ENCODE data around the gene PRKCH. TPM values are rescaled to one million over a fixed set of nuclear protein-coding genes. Genes with fewer than 3 reads are reported as not detected.

Gene PRKCH
- total RNA-seq, 3 donors from 2014 or later (not counting 1 experiment from before 2014, with no cell fraction given), result 610 to 756 (median 618) TPM

DNA sequence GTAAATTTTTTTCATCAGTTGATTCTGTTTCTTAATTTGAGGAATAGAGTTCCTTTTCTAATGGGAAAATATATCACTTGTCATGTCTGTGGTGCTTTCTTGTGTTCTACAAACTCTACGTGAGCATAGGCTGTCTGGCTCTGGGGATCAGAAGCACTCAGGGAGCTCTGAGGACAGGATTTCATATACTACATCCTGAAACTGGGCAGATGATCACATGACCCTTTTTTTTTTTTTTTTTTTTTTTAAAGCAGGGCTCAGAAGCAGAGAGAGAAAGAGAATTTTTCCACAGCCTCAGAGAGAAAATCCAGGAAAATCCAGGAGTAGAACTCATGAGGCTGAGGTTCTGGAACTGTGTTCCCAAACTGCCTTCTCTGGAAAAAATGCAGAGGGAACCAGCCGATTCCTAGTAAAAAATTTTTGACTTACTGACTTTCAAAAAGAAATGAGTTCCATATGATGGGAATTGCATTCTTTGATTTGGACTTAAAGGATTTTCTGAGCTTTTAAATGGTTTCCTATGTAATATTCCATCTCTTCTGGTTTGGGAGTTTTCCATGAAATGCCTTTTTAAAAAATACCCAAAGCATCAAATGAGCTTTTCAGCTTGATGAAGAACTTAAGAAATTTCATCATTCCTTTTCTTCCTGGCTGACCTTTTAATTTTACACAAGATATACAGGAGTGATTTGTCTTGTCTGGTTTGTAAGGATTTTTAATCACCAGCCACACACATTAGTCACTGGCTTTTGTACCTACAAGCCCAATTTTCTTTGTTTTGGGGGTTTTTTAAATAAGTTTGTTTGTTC is 190.9 kb downstream of the PRKCH start:
- 100% methylated on average over 1 of the region's 2 CpGs for WGBS (ENCODE audit: insufficient coverage)
- DNase-seq (peak in 1 of 2 donors; percentile 35), ATAC-seq (no peak)
- peaks cover 91 to 97% of the 10 kb centered on the region in 2 donors for H3K4me1 Mint-ChIP-seq
- no peak overlapping the region for H3K4me3 Mint-ChIP-seq
- peaks cover 14% of the 10 kb centered on the region for H3K36me3 Mint-ChIP-seq
- peaks cover 31% of the 10 kb centered on the region for H3K36me3 ChIP-seq (ENCODE audit: control insufficient read depth, insufficient read depth, low read length)
- H3K27me3 Mint-ChIP-seq (ENCODE audit: low read depth in 2 of 2), result no peaks in the 10 kb centered on the region
- H3K27ac ChIP-seq (ENCODE audit: low read length), result peak overlapping the region; percentile 13
- no peaks in the 10 kb centered on the region for H3K9me3 ChIP-seq (ENCODE audit: control insufficient read depth, insufficient read depth, low read length)
- intact Hi-C loops (cut with micrococcal nuclease), result no loop called here
- H3K27me3 ChIP-seq (ENCODE audit: control insufficient read depth, insufficient read depth, low read length), result no peaks in the 10 kb centered on the region
- TF ChIP-seq, protein P1, sequence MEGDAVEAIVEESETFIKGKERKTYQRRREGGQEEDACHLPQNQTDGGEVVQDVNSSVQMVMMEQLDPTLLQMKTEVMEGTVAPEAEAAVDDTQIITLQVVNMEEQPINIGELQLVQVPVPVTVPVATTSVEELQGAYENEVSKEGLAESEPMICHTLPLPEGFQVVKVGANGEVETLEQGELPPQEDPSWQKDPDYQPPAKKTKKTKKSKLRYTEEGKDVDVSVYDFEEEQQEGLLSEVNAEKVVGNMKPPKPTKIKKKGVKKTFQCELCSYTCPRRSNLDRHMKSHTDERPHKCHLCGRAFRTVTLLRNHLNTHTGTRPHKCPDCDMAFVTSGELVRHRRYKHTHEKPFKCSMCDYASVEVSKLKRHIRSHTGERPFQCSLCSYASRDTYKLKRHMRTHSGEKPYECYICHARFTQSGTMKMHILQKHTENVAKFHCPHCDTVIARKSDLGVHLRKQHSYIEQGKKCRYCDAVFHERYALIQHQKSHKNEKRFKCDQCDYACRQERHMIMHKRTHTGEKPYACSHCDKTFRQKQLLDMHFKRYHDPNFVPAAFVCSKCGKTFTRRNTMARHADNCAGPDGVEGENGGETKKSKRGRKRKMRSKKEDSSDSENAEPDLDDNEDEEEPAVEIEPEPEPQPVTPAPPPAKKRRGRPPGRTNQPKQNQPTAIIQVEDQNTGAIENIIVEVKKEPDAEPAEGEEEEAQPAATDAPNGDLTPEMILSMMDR (IDR thresholded peaks at IDR 0.05), result no peak
- H3K4me3 ChIP-seq (ENCODE audit: low read length), result no peak overlapping the region
- H3K27ac Mint-ChIP-seq, result peak overlapping the region in 1 of 2 donors; percentile 70
- peaks cover 47% of the 10 kb centered on the region for H3K4me1 ChIP-seq (ENCODE audit: control insufficient read depth, insufficient read depth, low read length)
- H3K9me3 Mint-ChIP-seq, result no peaks in the 10 kb centered on the region

DNA sequence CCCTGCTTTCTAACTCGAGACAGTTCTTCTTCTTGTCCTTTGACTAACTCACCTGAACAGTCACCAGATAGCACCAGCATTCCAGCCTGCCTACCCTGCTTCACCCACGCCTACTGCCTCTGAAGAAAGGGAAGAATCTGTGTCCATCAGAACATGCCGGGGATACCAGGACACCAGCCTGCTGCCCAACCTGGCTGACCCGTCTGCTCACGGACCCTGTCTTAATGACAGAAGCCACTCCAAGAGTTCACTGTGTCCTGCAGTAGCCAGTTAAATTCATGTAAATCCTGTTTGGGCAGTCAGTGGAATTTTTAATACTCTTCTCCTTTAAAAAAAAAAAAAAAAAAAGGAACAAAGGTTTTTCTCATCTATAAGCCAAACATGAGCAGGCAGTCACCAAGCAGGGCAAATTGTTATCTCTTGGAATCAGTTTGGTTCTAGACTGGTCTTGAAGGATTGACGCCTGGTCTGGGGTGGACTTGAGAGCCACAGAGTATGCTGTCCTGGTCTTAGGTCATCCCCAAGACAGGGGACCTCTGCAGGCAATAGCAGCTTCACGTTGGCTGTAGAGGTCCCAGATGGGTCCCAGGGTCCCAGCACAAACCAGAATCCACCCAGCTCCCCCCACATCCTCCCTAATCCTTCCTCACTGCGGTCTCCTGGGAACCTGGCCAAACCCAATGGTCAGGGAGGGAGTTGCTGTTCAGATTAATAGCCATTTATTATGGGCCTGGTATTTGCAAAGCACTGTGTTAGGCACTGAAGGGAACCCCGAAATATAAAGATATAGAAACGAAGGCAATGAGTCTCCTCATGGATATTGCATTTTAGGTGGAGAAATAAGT is 192.8 kb downstream of the PRKCH start:
- intact Hi-C loops (cut with micrococcal nuclease), result no loop called here
- peak overlapping the region in 1 of 2 donors; percentile 70 for H3K27ac Mint-ChIP-seq
- peaks cover 11% of the 10 kb centered on the region for H3K36me3 Mint-ChIP-seq
- Histone ChIP-seq H3K4me3 (ENCODE audit: low read length) (no peak overlapping the region), H3K27ac (ENCODE audit: low read length) (peak overlapping the region; percentile 34), H3K4me1 (ENCODE audit: control insufficient read depth, insufficient read depth, low read length) (peaks cover 64% of the 10 kb centered on the region), H3K27me3 (ENCODE audit: control insufficient read depth, insufficient read depth, low read length) (no peaks in the 10 kb centered on the region), H3K36me3 (ENCODE audit: control insufficient read depth, insufficient read depth, low read length) (peaks cover 24% of the 10 kb centered on the region), H3K9me3 (ENCODE audit: control insufficient read depth, insufficient read depth, low read length) (no peaks in the 10 kb centered on the region)
- no peaks in the 10 kb centered on the region for H3K9me3 Mint-ChIP-seq
- H3K27me3 Mint-ChIP-seq (ENCODE audit: low read depth in 2 of 2), result no peaks in the 10 kb centered on the region
- DNase-seq (no peak), ATAC-seq (no peak)
- peak overlapping the region; percentile 68 for H3K4me3 Mint-ChIP-seq
- peaks cover 93 to 94% of the 10 kb centered on the region in 2 donors for H3K4me1 Mint-ChIP-seq
- TF ChIP-seq, protein P1 (IDR thresholded peaks at IDR 0.05), result no peak
- WGBS (ENCODE audit: insufficient coverage), result 87% methylated on average over 9 of the region's 10 CpGs

DNA sequence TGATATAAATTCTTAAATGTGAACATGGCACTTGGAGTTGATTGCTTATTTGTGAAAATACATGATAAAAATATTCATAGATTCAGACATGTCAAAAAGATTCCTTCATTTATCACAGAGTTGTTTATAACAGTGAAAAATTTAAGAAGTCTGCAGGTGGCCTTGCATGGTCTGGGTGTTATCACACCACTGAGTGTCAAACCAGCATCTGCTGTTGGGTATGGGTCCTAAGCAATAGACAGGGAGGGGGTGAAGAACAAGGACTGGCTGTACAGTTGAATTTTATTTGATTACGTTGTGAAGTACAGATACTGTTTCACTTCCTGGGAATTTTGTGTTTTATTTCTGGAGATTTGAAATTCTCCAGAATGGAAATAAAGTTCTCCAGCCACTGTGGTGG is 193.5 kb downstream of the PRKCH start:
- Histone ChIP-seq H3K4me1 (ENCODE audit: control insufficient read depth, insufficient read depth, low read length) (peaks cover 66% of the 10 kb centered on the region), H3K9me3 (ENCODE audit: control insufficient read depth, insufficient read depth, low read length) (no peaks in the 10 kb centered on the region), H3K36me3 (ENCODE audit: control insufficient read depth, insufficient read depth, low read length) (peaks cover 21% of the 10 kb centered on the region), H3K4me3 (ENCODE audit: low read length) (no peak overlapping the region), H3K27ac (ENCODE audit: low read length) (peak overlapping the region; percentile 53), H3K27me3 (ENCODE audit: control insufficient read depth, insufficient read depth, low read length) (no peaks in the 10 kb centered on the region)
- intact Hi-C loops (cut with micrococcal nuclease), result loop anchor here (5.0 kb wide), 1 partner anchor 193 kb away; the partner anchor contains the start of gene PRKCH
- DNase-seq (no peak), ATAC-seq (peak; percentile 79 to 88 (median 87))
- WGBS (ENCODE audit: insufficient coverage), result 50% methylated on average over 1 of the region's 1 CpG
- H3K9me3 Mint-ChIP-seq, result no peaks in the 10 kb centered on the region
- peaks cover 96% of the 10 kb centered on the region in 2 donors for H3K4me1 Mint-ChIP-seq
- H3K27ac Mint-ChIP-seq, result peak overlapping the region in 1 of 2 donors; percentile 70
- TF ChIP-seq, protein P1 (IDR thresholded peaks at IDR 0.05), result no peak
- peak overlapping the region; percentile 68 for H3K4me3 Mint-ChIP-seq
- H3K36me3 Mint-ChIP-seq, result peaks cover 11% of the 10 kb centered on the region
- H3K27me3 Mint-ChIP-seq (ENCODE audit: low read depth in 2 of 2), result no peaks in the 10 kb centered on the region

All from natural killer cell (primary cell).